Ovary (tissue), 9 donors: Measurements from ENCODE around the gene HECW1. TPM values are rescaled to one million over a fixed set of nuclear protein-coding genes. Genes with fewer than 3 reads are reported as not detected.

Source experiments
- DNase-seq, 5 donors: peaks; one replicate each; pipeline ENCODE4 v3.0.0-alpha.2; 2019 to 2020
- H3K27ac ChIP-seq, 2 donors: fragments of 200-600 bp; one replicate each; pipeline versions ENCODE4 v1.5.1 to v1.8.0; 2019 to 2022
- H3K27me3 ChIP-seq: fragments of 200-600 bp; one replicate; pipeline ENCODE4 v1.8.0; 2022
- H3K36me3 ChIP-seq: fragments of 200-600 bp; sonication (generic); one replicate; pipeline ENCODE4 v1.5.1; 2019
- H3K4me1 ChIP-seq: one replicate; pipeline ENCODE4 v1.8.1; 2013; ENCODE audit warnings: mild to moderate bottlenecking, moderate library complexity; ENCODE audit not compliant: insufficient read depth
- H3K4me3 ChIP-seq: fragments of 200-600 bp; sonication (generic); one replicate; pipeline ENCODE4 v1.5.1; 2017
- H3K9me3 ChIP-seq, 2 donors: fragments of 200-600 bp in 1 of 2; sonication (generic) in 1 of 2; one replicate each; pipeline versions ENCODE4 v1.5.1 to v1.8.1; 2013 to 2019; ENCODE audit warnings: mild to moderate bottlenecking in 1 of 2, moderate library complexity in 1 of 2
- CTCF ChIP-seq, 3 donors: fragments of 450-650 bp in 2 of 3; fragments of 200-600 bp in 1 of 3; IDR thresholded peaks; one replicate each; pipeline versions ENCODE4 v1.5.1 to v1.8.0; 2016 to 2022; ENCODE audit warnings: antibody characterized with exemption in 3 of 3, mild to moderate bottlenecking in 1 of 3
- EP300 ChIP-seq: sonication (generic); formaldehyde crosslinking; IDR thresholded peaks from one replicate; pipeline ENCODE4 v1.6.1; 2017; ENCODE audit warnings: antibody characterized with exemption
- POLR2A ChIP-seq: fragments of 450-650 bp; IDR thresholded peaks from one replicate; pipeline ENCODE4 v1.6.1; 2017; ENCODE audit warnings: antibody characterized with exemption, mild to moderate bottlenecking, moderate library complexity
- WGBS, 3 donors: extraction: QIAGEN DNeasy Blood & Tissue Kit in 1 of 3; methylation state at CpG; one replicate each; pipeline versions ENCODE4 v1.1.5 to v1.1.7; 2013 to 2017; 5-methylcytosine and 5-hydroxymethylcytosine counted together
- intact Hi-C, 4 donors: fragments of 100-400 bp; cut with DNase I; formaldehyde crosslinking; loops; one replicate each; pipeline versions ENCODE4 v1.11.0 to v1.15.1; 2022 to 2023
- polyA plus RNA-seq, 2 donors: library from polyadenylated mRNA; stranded (reverse); fragments of 200-250 nt in 1 of 2; fragments of 350-450 nt in 1 of 2; fragmentation: Illumina TruSeq in 1 of 2; extraction: RNeasy Lipid Tissue Mini Kit (QIAGEN cat#74804) in 1 of 2; gene quantifications; one replicate each; pipeline ENCODE4 v1.2.3, GENCODE V29; 2013 to 2014
- total RNA-seq, 7 donors: library from RNA; depleted of rRNA in 2 of 7; stranded (reverse); fragments of >200 nt in 2 of 7; fragmentation: NEBNext Ultra II Directional in 3 of 7; extraction: Animal tissue kit (Norgen Biotek cat#: 25700) in 3 of 7; gene quantifications; one replicate each; pipeline versions ENCODE4 v1.1.0 to v1.2.4, GENCODE V29; 2016 to 2023
- donor health status: DM: no; HTN: no; CAD: no; lungs with moderate emphysema.
- donor health status: DM: no; HTN: no; CAD: no.
- donor health status: Bipolar disorder and iron deficiency.
- donor health status: DM: yes; HTN: yes; CAD: no.
- donor health status: DM: no; HTN: no; CAD: no.
- donor health status: DM: yes; HTN: yes; CAD: no.

The HECW1 gene
- total and polyA plus RNA-seq, 9 donors: 0.31 to 6.4 (median 1.8) TPM; not detected in 1

GRCh38 chr7:43242628-43243255 lies 130.3 kb downstream of the HECW1 start:
- Histone ChIP-seq H3K4me3 (no peak overlapping the region), H3K27me3 (no peaks in the 10 kb centered on the region), H3K36me3 (no peaks in the 10 kb centered on the region), H3K9me3 (no peaks in the 10 kb centered on the region), H3K27ac (no peak overlapping the region), H3K4me1 (no peaks in the 10 kb centered on the region)
- intact Hi-C loops: no loop called here
- no peak for DNase-seq
- TF ChIP-seq POLR2A: no peak
- TF ChIP-seq EP300: no peak
- TF ChIP-seq CTCF (IDR thresholded peaks at IDR 0.05): no peak
- WGBS, 3 donors: 86 to 93% (median 91%) methylated on average over 13 of the region's 13 CpGs

DNA sequence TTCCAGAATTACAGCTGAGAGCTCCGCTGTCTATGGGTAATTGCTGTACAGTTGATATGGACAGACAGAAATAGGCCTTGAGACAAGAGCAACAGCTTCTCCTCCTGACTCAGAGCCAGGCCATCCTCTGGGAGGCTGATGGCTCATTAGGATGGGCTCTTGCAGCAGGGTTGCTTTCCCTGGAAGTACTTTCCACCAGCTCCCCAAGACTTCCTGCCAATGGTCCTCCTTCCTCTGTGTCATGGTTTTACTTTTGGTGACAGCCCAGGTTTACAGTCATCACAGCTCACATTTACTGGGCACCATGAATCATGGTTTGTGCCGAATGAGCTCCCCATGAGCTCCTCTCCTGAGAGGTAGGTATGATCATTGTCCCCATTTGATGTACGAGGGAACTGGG lies 131.8 kb downstream of the HECW1 start:
- no peaks in the 10 kb centered on the region for H3K27me3 ChIP-seq
- 95 to 96% (median 95%) methylated on average over 3 of the region's 3 CpGs for WGBS, 3 donors
- no peak overlapping the region for H3K27ac ChIP-seq
- TF ChIP-seq EP300 (no peak), CTCF (IDR thresholded peaks at IDR 0.05) (no peak), POLR2A (no peak)
- intact Hi-C loops: no loop called here
- no peaks in the 10 kb centered on the region for H3K36me3 ChIP-seq
- H3K9me3 ChIP-seq: no peaks in the 10 kb centered on the region
- DNase-seq: no peak
- H3K4me1 ChIP-seq: peaks cover 5% of the 10 kb centered on the region
- no peak overlapping the region for H3K4me3 ChIP-seq

- 81 to 95% (median 93%) methylated on average over 6 of the region's 6 CpGs for WGBS, 3 donors
- intact Hi-C loops: no loop called here
- no peaks in the 10 kb centered on the region for H3K9me3 ChIP-seq
- peaks cover 5% of the 10 kb centered on the region for H3K4me1 ChIP-seq
- H3K36me3 ChIP-seq: no peaks in the 10 kb centered on the region
- H3K4me3 ChIP-seq: no peak overlapping the region
- H3K27ac ChIP-seq: no peak overlapping the region
- no peak for DNase-seq
- H3K27me3 ChIP-seq: no peaks in the 10 kb centered on the region
- TF ChIP-seq POLR2A: no peak
- no peak for TF ChIP-seq CTCF (IDR thresholded peaks at IDR 0.05)
- no peak for TF ChIP-seq EP300
Measured at GRCh38 chr7:43244784-43245183, 132.3 kb downstream of the HECW1 start.

DNA sequence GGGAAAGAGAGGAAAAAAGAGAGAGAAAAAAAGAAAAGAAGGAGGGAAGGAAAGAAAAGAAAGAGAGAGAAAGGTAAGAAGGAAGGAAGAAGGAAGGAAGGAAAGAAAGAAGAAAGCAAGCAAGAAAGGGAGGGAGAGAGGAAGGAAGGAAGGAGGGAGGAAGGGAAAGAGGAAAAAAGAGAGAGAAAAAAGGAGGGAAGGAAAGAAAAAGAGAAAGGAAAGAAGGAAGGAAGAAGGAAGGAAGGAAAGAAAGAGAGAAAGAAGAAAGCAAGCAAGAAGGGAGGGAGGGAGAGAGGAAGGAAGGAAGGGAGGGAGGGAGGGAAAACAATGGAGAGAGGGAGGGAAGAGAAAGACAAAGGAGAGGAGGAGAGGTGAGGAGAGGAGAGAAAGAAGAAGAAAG lies 135.3 kb downstream of the HECW1 start:
- no peak for DNase-seq
- Histone ChIP-seq H3K4me3 (no peak overlapping the region), H3K9me3 (no peaks in the 10 kb centered on the region), H3K4me1 (peaks cover 5% of the 10 kb centered on the region), H3K36me3 (no peaks in the 10 kb centered on the region), H3K27me3 (no peaks in the 10 kb centered on the region), H3K27ac (no peak overlapping the region)
- TF ChIP-seq CTCF (IDR thresholded peaks at IDR 0.05): no peak
- intact Hi-C loops: no loop called here
